HepG2 (cell line): Measurements from ENCODE around the gene B3GALT6. TPM values are rescaled to one million over a fixed set of nuclear protein-coding genes. Genes with fewer than 3 reads are reported as not detected.
A peak's percentile ranks its signal among the peaks of the same experiment; 100 is the strongest.

Experiments
- FOXC1 ChIP-seq: sonication (generic); formaldehyde crosslinking; IDR thresholded peaks from 2 replicates; pipeline ENCODE4 v1.8.0; 2022; ENCODE audit warnings: mild to moderate bottlenecking, missing genetic modification reagents, borderline replicate concordance
- HOMEZ ChIP-seq: IDR thresholded peaks from 2 replicates; pipeline ENCODE4 v1.6.1; 2016; ENCODE audit warnings: low read depth
- LCORL ChIP-seq, 2 experiments: fragments of 450-650 bp in 1 of 2; sonication (generic) in 1 of 2; formaldehyde crosslinking in 1 of 2; IDR thresholded peaks; 2 replicates each; pipeline versions ENCODE4 v1.5.0 to v1.6.1; 2017 to 2020; ENCODE audit warnings: antibody characterized with exemption in 1 of 2, missing genetic modification reagents in 1 of 2
- MED8 ChIP-seq: sonication (generic); formaldehyde crosslinking; IDR thresholded peaks from 2 replicates; pipeline ENCODE4 v1.8.1; 2023; ENCODE audit warnings: mild to moderate bottlenecking, missing genetic modification reagents; ENCODE audit not compliant: insufficient replicate concordance
- NFAT5 ChIP-seq: sonication (generic); formaldehyde crosslinking; IDR thresholded peaks from 2 replicates; pipeline ENCODE4 v1.4.0; 2020; ENCODE audit warnings: missing genetic modification reagents
- NFE2L1 ChIP-seq: sonication (generic); formaldehyde crosslinking; IDR thresholded peaks from 2 replicates; pipeline ENCODE4 v1.4.0; 2020; ENCODE audit warnings: missing genetic modification reagents, mild to moderate bottlenecking, borderline replicate concordance
- NR2C2 ChIP-seq: sonication (generic); formaldehyde crosslinking; IDR thresholded peaks from 2 replicates; pipeline ENCODE4 v1.4.0; 2020; ENCODE audit warnings: missing genetic modification reagents, mild to moderate bottlenecking, moderate library complexity, borderline replicate concordance
- WIZ ChIP-seq: sonication (generic); formaldehyde crosslinking; IDR thresholded peaks from 2 replicates; pipeline ENCODE4 v1.5.1; 2020; ENCODE audit warnings: mild to moderate bottlenecking, missing genetic modification reagents
- YEATS2 ChIP-seq: sonication (generic); formaldehyde crosslinking; IDR thresholded peaks from 2 replicates; pipeline ENCODE4 v1.4.0; 2020; ENCODE audit warnings: missing genetic modification reagents, borderline replicate concordance
- ZNF468 ChIP-seq: sonication (generic); formaldehyde crosslinking; IDR thresholded peaks from 2 replicates; pipeline ENCODE4 v1.8.0; 2022; ENCODE audit warnings: mild to moderate bottlenecking, moderate library complexity, missing genetic modification reagents
- ZNF670 ChIP-seq: sonication (generic); formaldehyde crosslinking; IDR thresholded peaks from 2 replicates; pipeline ENCODE4 v1.8.0; 2022; ENCODE audit warnings: mild to moderate bottlenecking, missing genetic modification reagents, borderline replicate concordance
- polyA plus RNA-seq, 8 experiments: library from polyadenylated mRNA; depleted of rRNA in 3 of 8; stranded (reverse) in 7 of 8; unstranded in 1 of 8; fragments of >200 nt; fragmentation: Illumina TruSeq in 4 of 8; extraction: Trizol in 4 of 8; gene quantifications; 2 replicates each; pipeline versions ENCODE4 v1.2.1 to v1.2.3, GENCODE V29; 2011 to 2016; ENCODE audit warnings: low read depth in 4 of 8, missing spikeins in 1 of 8, mixed read lengths in 1 of 8; ENCODE audit not compliant: insufficient read depth in 1 of 8
- total RNA-seq, 5 experiments: library from RNA; depleted of rRNA; stranded (reverse); fragments of >200 nt; fragmentation: Illumina TruSeq; extraction: Trizol; gene quantifications; 2 replicates each; pipeline ENCODE4 v1.2.3, GENCODE V29; 2016; ENCODE audit warnings: low read depth in 1 of 5
- TF ChIP-seq, protein P1 (sequence below): sonication (generic); formaldehyde crosslinking; IDR thresholded peaks from 2 replicates; pipeline ENCODE4 v1.5.1; 2020; ENCODE audit warnings: mild to moderate bottlenecking, missing genetic modification reagents, borderline replicate concordance
- TF ChIP-seq, protein P2 (sequence below): sonication (generic); formaldehyde crosslinking; IDR thresholded peaks from 2 replicates; pipeline ENCODE4 v1.4.0; 2020; ENCODE audit warnings: missing genetic modification reagents, borderline replicate concordance

B3GALT6 gene
- total and polyA plus RNA-seq, 2 of the 13 experiments (the other 11 are each of a cell fraction or from before 2014, with no cell fraction given) = 3.9 to 14.2 TPM

DNA sequence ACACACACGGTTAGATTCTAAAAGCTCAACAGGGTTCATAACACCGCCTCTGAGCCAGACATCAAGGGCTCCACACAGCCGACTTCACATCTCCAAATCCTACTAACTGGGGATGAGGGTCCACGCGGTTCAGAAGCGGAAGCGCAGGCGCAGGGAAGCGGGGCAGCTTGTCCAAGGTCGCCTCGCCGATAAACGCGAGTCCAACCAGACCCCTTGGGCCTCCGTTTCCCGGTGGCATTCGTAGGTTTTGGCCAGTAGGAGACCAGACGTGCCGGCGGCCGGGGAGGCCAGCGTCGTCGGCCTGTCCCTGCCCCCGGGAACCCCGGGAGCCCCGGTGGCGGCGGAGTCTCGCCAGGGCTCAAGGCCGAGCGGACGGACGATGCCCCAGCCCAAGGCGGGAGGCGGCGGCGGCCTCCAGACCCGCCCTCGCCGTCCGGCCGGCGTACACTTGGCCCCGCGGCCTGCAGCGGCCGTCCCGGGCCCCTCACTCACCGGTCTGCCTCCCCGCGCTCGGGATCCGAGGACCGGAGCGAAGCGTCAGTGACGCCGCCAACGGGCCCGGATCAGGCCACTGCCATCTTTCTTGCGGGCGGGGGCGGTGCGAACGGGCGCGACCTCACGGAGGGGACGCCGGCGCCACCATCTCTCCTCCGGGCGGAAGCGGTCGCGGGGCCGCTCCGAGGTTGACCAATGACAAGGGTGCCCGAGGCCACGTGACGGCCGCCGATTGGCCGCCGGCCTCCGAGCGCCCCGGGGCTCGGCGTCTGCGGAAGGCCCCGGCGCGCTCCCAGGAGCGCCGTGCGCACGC lies 433 bp upstream of the B3GALT6 start, which contains the start of gene SDF4 (continued):
- TF ChIP-seq, protein P1, sequence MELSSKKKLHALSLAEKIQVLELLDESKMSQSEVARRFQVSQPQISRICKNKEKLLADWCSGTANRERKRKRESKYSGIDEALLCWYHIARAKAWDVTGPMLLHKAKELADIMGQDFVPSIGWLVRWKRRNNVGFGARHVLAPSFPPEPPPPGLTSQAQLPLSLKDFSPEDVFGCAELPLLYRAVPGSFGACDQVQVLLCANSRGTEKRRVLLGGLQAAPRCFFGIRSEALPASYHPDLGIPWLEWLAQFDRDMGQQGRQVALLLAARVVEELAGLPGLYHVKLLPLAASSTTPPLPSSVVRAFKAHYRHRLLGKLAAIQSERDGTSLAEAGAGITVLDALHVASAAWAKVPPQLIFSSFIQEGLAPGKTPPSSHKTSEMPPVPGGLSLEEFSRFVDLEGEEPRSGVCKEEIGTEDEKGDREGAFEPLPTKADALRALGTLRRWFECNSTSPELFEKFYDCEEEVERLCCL (CRISPR knock-in tag) = no peak
- no peak for TF ChIP-seq NFAT5 (CRISPR knock-in tag)
- TF ChIP-seq MED8 (CRISPR knock-in tag) = peak; percentile 39
- TF ChIP-seq ZNF468 (CRISPR knock-in tag) = no peak
- TF ChIP-seq FOXC1 (CRISPR knock-in tag) = peak; percentile 53; the same call in 1 of the 2 replicates
- no peak for TF ChIP-seq WIZ (CRISPR knock-in tag)
- TF ChIP-seq HOMEZ (CRISPR knock-in tag) = no peak
- TF ChIP-seq ZNF670 (CRISPR knock-in tag) = peak; percentile 53; the same call in 1 of the 2 replicates
- no peak for TF ChIP-seq NFE2L1 (CRISPR knock-in tag)
- TF ChIP-seq, protein P2, sequence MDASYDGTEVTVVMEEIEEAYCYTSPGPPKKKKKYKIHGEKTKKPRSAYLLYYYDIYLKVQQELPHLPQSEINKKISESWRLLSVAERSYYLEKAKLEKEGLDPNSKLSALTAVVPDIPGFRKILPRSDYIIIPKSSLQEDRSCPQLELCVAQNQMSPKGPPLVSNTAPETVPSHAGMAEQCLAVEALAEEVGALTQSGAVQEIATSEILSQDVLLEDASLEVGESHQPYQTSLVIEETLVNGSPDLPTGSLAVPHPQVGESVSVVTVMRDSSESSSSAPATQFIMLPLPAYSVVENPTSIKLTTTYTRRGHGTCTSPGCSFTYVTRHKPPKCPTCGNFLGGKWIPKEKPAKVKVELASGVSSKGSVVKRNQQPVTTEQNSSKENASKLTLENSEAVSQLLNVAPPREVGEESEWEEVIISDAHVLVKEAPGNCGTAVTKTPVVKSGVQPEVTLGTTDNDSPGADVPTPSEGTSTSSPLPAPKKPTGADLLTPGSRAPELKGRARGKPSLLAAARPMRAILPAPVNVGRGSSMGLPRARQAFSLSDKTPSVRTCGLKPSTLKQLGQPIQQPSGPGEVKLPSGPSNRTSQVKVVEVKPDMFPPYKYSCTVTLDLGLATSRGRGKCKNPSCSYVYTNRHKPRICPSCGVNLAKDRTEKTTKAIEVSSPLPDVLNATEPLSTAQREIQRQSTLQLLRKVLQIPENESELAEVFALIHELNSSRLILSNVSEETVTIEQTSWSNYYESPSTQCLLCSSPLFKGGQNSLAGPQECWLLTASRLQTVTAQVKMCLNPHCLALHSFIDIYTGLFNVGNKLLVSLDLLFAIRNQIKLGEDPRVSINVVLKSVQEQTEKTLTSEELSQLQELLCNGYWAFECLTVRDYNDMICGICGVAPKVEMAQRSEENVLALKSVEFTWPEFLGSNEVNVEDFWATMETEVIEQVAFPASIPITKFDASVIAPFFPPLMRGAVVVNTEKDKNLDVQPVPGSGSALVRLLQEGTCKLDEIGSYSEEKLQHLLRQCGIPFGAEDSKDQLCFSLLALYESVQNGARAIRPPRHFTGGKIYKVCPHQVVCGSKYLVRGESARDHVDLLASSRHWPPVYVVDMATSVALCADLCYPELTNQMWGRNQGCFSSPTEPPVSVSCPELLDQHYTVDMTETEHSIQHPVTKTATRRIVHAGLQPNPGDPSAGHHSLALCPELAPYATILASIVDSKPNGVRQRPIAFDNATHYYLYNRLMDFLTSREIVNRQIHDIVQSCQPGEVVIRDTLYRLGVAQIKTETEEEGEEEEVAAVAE (CRISPR knock-in tag) = no peak; the same call in 1 of the 2 replicates
- no peak for TF ChIP-seq LCORL (IDR thresholded peaks at IDR 0.05)
- TF ChIP-seq LCORL (CRISPR knock-in tag; IDR thresholded peaks at IDR 0.05) = peak; percentile 62; the same call in 1 of the 2 replicates
- TF ChIP-seq NR2C2 (CRISPR knock-in tag) = peak; percentile 94
- no peak for TF ChIP-seq YEATS2 (CRISPR knock-in tag)
